Hepatocyte (in vitro differentiated cells): ENCODE data around the gene POU2AF1. TPM values are rescaled to one million over a fixed set of nuclear protein-coding genes. Genes with fewer than 3 reads are reported as not detected.
"Not testable (repeated sequence)": the region's sequence is repeated elsewhere in the genome, so short reads cannot be mapped to it uniquely, and the experiment has no call there.

Source experiments
- DNase-seq: peaks from one replicate; pipeline ENCODE4 v3.0.0-alpha.2; 2016; ENCODE audit warnings: low spot score
- H2AFZ ChIP-seq: fragments of 200-600 bp; sonication (generic); 2 replicates; pipeline ENCODE4 v1.6.0; 2016; ENCODE audit warnings: antibody characterized with exemption, mild to moderate bottlenecking
- H3K27ac ChIP-seq: fragments of 200-600 bp; sonication (generic); 2 replicates; pipeline ENCODE4 v1.5.1; 2016; ENCODE audit warnings: mild to moderate bottlenecking
- H3K27me3 ChIP-seq: fragments of 200-600 bp; sonication (generic); 2 replicates; pipeline ENCODE4 v1.6.1; 2016
- H3K36me3 ChIP-seq: fragments of 200-600 bp; sonication (generic); replicated peaks from 2 replicates; pipeline ENCODE4 v1.5.1; 2016; ENCODE audit warnings: low read depth; ENCODE audit not compliant: insufficient read depth
- H3K4me1 ChIP-seq: fragments of 200-600 bp; sonication (generic); 2 replicates; pipeline ENCODE4 v1.5.1; 2016; ENCODE audit warnings: mild to moderate bottlenecking, moderate library complexity; ENCODE audit not compliant: insufficient read depth
- H3K4me2 ChIP-seq: fragments of 200-600 bp; sonication (generic); 2 replicates; pipeline ENCODE4 v1.6.0; 2016
- H3K4me3 ChIP-seq: fragments of 200-600 bp; sonication (generic); 2 replicates; pipeline ENCODE4 v1.5.1; 2016; ENCODE audit warnings: mild to moderate bottlenecking
- H3K79me2 ChIP-seq: fragments of 200-600 bp; sonication (generic); 2 replicates; pipeline ENCODE4 v1.6.0; 2017; ENCODE audit warnings: mild to moderate bottlenecking
- H3K9me2 ChIP-seq: fragments of 200-600 bp; sonication (generic); replicated peaks from 2 replicates; pipeline ENCODE4 v1.6.0; 2017; ENCODE audit warnings: mild to moderate bottlenecking; ENCODE audit not compliant: insufficient read depth
- H3K9me3 ChIP-seq: fragments of 200-600 bp; sonication (generic); 2 replicates; pipeline ENCODE4 v1.5.1; 2016; ENCODE audit warnings: low read depth, mild to moderate bottlenecking
- H4K20me1 ChIP-seq: fragments of 200-600 bp; sonication (generic); 2 replicates; pipeline ENCODE4 v1.6.0; 2016; ENCODE audit warnings: mild to moderate bottlenecking; ENCODE audit not compliant: insufficient read depth, poor library complexity, severe bottlenecking
- EZH2 ChIP-seq: fragments of 200-600 bp; sonication (generic); IDR thresholded peaks from 2 replicates; pipeline ENCODE4 v1.6.1; 2016; ENCODE audit warnings: antibody characterized with exemption, mild to moderate bottlenecking, borderline replicate concordance
- EZH2phosphoT487 ChIP-seq: fragments of 200-600 bp; sonication (generic); IDR thresholded peaks from one replicate; pipeline ENCODE4 v1.6.1; 2018; ENCODE audit warnings: antibody characterized with exemption, mild to moderate bottlenecking, low read depth, moderate library complexity; ENCODE audit not compliant: unreplicated experiment, severe bottlenecking
- whole genome bisulfite sequencing: methylation state at CpG from one replicate; pipeline ENCODE4 v1.1.6; 2016; ENCODE audit warnings: low lambda C conversion rate; ENCODE audit errors: missing lambda C conversion rate; 5-methylcytosine and 5-hydroxymethylcytosine counted together
- polyA plus RNA-seq: library from polyadenylated mRNA; unstranded; fragments of >200 nt; fragmentation: Nextera tagmentation; extraction: Ambion mirVana; gene quantifications from 2 replicates; pipeline ENCODE4 v1.2.1, GENCODE V29; 2016
- total RNA-seq: library from RNA; depleted of rRNA; stranded (reverse); fragments of >200 nt; gene quantifications from 2 replicates; pipeline ENCODE4 v1.2.3, GENCODE V29; 2014
- TF ChIP-seq, protein P1 (sequence below): fragments of 200-600 bp; sonication (generic); IDR thresholded peaks from 2 replicates; pipeline ENCODE4 v1.5.1; 2016; ENCODE audit warnings: antibody characterized with exemption, mild to moderate bottlenecking; ENCODE audit not compliant: poor library complexity

The POU2AF1 gene
- total and polyA plus RNA-seq, 2 experiments from 2014 or later: 0.06 to 0.23 TPM

DNA sequence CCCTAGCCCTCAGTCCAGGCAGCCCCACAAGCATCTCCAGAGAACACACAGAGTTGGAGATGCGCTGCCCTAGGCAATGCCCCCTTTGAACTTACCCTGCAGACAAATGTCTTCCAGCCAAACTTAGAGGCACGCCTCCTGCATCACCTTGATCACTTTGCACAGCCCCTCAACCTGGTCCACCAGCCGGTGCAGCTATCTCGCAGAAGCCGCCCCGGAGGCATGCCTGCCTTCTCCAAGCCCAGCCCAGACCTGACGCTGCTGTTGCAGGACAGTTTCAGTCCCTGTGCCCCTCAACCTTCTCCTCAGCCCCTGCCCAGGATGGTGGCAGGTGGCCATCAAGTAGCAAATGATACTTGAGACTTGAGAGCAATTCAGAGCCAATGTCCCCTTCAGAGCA lies 16.7 kb upstream of the POU2AF1 start:
- Histone ChIP-seq H3K9me2 (no peaks in the 10 kb centered on the region), H3K27me3 (no peaks in the 10 kb centered on the region), H2AFZ (no peak overlapping the region), H3K27ac (no peak overlapping the region), H3K36me3 (no peaks in the 10 kb centered on the region), H3K4me3 (no peak overlapping the region), H4K20me1 (no peaks in the 10 kb centered on the region), H3K9me3 (no peaks in the 10 kb centered on the region), H3K79me2 (no peaks in the 10 kb centered on the region), H3K4me1 (no peaks in the 10 kb centered on the region), H3K4me2 (no peak overlapping the region)
- no peak for TF ChIP-seq EZH2phosphoT487
- no peak for TF ChIP-seq EZH2
- TF ChIP-seq, protein P1, sequence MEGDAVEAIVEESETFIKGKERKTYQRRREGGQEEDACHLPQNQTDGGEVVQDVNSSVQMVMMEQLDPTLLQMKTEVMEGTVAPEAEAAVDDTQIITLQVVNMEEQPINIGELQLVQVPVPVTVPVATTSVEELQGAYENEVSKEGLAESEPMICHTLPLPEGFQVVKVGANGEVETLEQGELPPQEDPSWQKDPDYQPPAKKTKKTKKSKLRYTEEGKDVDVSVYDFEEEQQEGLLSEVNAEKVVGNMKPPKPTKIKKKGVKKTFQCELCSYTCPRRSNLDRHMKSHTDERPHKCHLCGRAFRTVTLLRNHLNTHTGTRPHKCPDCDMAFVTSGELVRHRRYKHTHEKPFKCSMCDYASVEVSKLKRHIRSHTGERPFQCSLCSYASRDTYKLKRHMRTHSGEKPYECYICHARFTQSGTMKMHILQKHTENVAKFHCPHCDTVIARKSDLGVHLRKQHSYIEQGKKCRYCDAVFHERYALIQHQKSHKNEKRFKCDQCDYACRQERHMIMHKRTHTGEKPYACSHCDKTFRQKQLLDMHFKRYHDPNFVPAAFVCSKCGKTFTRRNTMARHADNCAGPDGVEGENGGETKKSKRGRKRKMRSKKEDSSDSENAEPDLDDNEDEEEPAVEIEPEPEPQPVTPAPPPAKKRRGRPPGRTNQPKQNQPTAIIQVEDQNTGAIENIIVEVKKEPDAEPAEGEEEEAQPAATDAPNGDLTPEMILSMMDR: no peak
- DNase-seq: no peak
- 88% methylated on average over 7 of the region's 7 CpGs for WGBS

DNA sequence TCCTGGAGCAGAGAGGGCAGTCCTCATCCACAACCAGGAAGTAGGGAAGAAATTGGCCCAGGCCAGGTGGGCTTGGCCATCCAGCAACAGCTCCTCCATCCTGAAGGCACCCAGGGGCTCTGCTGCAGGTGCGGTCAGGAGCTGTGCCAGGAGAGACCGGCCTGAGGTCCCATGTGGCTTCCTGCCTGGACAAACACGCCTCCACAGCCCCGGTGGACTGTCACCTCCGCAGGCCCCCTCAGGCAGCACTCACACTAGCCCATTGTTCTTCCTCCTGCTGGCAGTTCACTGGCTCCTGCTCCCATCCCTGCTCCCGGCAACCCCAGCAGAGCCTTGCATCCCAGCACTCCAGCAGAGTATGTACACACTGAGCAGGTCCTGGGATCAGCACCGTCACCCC lies 16.0 kb upstream of the POU2AF1 start:
- no peak for DNase-seq
- Histone ChIP-seq H3K4me2 (no peak overlapping the region), H3K4me1 (no peaks in the 10 kb centered on the region), H3K9me3 (no peaks in the 10 kb centered on the region), H3K9me2 (no peaks in the 10 kb centered on the region), H3K4me3 (no peak overlapping the region), H3K36me3 (no peaks in the 10 kb centered on the region), H3K27ac (no peak overlapping the region), H3K27me3 (no peaks in the 10 kb centered on the region), H2AFZ (no peak overlapping the region), H4K20me1 (no peaks in the 10 kb centered on the region), H3K79me2 (no peaks in the 10 kb centered on the region)
- WGBS: 65% methylated on average over 7 of the region's 7 CpGs
- TF ChIP-seq, protein P1: no peak
- no peak for TF ChIP-seq EZH2
- no peak for TF ChIP-seq EZH2phosphoT487

DNA sequence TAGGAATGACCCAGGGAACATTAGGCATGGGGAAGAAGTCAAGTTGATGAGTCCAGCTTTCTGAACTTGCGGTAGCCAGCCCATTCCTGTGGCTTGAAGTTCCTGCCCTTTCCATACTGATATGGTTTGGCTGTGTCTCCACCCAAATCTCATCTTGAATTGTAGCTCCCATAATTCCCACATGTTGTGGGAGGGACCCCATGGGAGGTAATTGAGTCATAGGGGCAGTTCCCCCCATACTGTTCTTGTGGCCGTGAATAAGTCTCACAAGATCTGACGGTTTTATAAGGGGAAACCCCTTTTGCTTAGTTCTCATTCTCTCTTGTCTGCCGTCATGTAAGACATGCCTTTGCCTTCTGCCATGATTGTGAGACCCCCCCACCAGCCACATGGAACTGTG lies 15.1 kb upstream of the POU2AF1 start:
- H3K79me2 ChIP-seq, H3K4me3 ChIP-seq, H3K36me3 ChIP-seq, H3K27ac ChIP-seq, H4K20me1 ChIP-seq, H3K27me3 ChIP-seq, H2AFZ ChIP-seq, H3K4me1 ChIP-seq, H3K4me2 ChIP-seq, DNase-seq, H3K9me3 ChIP-seq, H3K9me2 ChIP-seq: not testable (repeated sequence)
- WGBS: 80% methylated on average over 4 of the region's 4 CpGs

DNA sequence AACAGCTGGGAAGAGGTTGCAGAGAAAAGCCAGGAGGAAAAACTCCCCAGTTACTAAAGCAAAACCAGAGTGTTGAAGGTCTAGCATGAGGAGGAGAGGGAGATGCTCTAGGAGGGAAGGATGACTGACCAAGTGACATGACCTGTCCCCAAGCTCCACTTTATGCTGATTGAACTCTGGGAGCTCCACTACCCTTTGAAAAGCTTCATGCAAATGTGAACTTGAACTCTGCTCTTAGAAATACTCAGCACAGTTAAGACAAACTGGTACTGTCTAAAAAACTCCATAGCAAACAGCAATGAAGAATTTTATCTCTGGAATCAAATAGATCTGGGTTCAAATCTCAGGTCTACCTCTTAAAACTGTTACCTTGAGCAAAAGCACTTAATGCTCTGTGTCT lies 14.5 kb upstream of the POU2AF1 start:
- Histone ChIP-seq H3K79me2 (no peaks in the 10 kb centered on the region), H3K4me3 (no peak overlapping the region), H3K9me2 (no peaks in the 10 kb centered on the region), H2AFZ (no peak overlapping the region), H3K27ac (no peak overlapping the region), H3K4me2 (no peak overlapping the region), H3K27me3 (no peaks in the 10 kb centered on the region), H3K36me3 (no peaks in the 10 kb centered on the region), H4K20me1 (no peaks in the 10 kb centered on the region), H3K4me1 (no peaks in the 10 kb centered on the region), H3K9me3 (no peaks in the 10 kb centered on the region)
- no peak for TF ChIP-seq EZH2
- TF ChIP-seq, protein P1: no peak
- TF ChIP-seq EZH2phosphoT487: no peak
- DNase-seq: no peak
